OCI-LY7 (cell line): ENCODE measurements around the gene TECTA. TPM values are rescaled to one million over a fixed set of nuclear protein-coding genes. Genes with fewer than 3 reads are reported as not detected.

Source experiments
- BruUV-seq: library from RNA; stranded (reverse); fragments of 400-500 nt; replicated peaks from 2 replicates; lab custom pipeline; 2021; lab: Mats Ljungman, UMichigan
- CTCF ChIA-PET: fragments of 300-600 bp; sonication (Branson Sonifier 250); formaldehyde crosslinking; loops from one replicate; lab custom pipeline; 2022; ENCODE audit warnings: antibody characterized with exemption; ENCODE audit not compliant: unreplicated experiment; lab: Charles Lee
- POLR2A ChIA-PET: fragments of 300-600 bp; sonication (Branson Sonifier 250); formaldehyde crosslinking; loops from one replicate; lab custom pipeline; 2022; ENCODE audit warnings: antibody characterized with exemption; lab: Charles Lee
- DNase-seq: peaks from one replicate; pipeline ENCODE4 v3.0.0-alpha.2; 2015; ENCODE audit warnings: low spot score
- H2AFZ ChIP-seq: fragments of 200-600 bp; sonication (generic), shearing (Covaris generic); 2 replicates; pipeline ENCODE4 v1.6.1; 2014; ENCODE audit warnings: mild to moderate bottlenecking, antibody characterized with exemption, low read length, moderate library complexity
- H3K27ac ChIP-seq: fragments of 200-600 bp; sonication (generic); 2 replicates; pipeline ENCODE4 v1.5.1; 2014; ENCODE audit warnings: mixed run types, low read depth, mild to moderate bottlenecking, moderate library complexity, low read length, inconsistent platforms; ENCODE audit not compliant: poor library complexity, severe bottlenecking
- H3K36me3 ChIP-seq: fragments of 200-600 bp; sonication (generic); 2 replicates; pipeline ENCODE4 v1.6.1; 2014; ENCODE audit warnings: mild to moderate bottlenecking, antibody characterized with exemption, low read length, moderate library complexity, mixed read lengths; ENCODE audit not compliant: insufficient read depth
- H3K4me1 ChIP-seq: fragments of 200-600 bp; sonication (generic); 2 replicates; pipeline ENCODE4 v1.5.1; 2014; ENCODE audit warnings: mild to moderate bottlenecking, low read length; ENCODE audit not compliant: insufficient read depth, poor library complexity, severe bottlenecking
- H3K4me2 ChIP-seq: fragments of 200-600 bp; sonication (generic); 2 replicates; pipeline ENCODE4 v1.6.1; 2014; ENCODE audit warnings: mild to moderate bottlenecking, low read length
- H3K4me3 ChIP-seq: fragments of 200-600 bp; sonication (generic); 2 replicates; pipeline ENCODE4 v1.5.1; 2014; ENCODE audit warnings: mild to moderate bottlenecking, low read depth, low read length; ENCODE audit not compliant: poor library complexity, severe bottlenecking
- H3K79me2 ChIP-seq: fragments of 200-600 bp; sonication (generic); 2 replicates; pipeline ENCODE4 v1.6.1; 2016; ENCODE audit warnings: low read depth, mild to moderate bottlenecking, low read length, moderate library complexity, mixed read lengths; ENCODE audit not compliant: insufficient read depth
- H3K9me2 ChIP-seq: fragments of 200-600 bp; sonication (generic); 2 replicates; pipeline ENCODE4 v1.6.1; 2016; ENCODE audit warnings: mild to moderate bottlenecking, low read length, mixed read lengths; ENCODE audit not compliant: insufficient read depth
- H3K9me3 ChIP-seq: fragments of 200-600 bp; sonication (generic); 2 replicates; pipeline ENCODE4 v1.6.1; 2014; ENCODE audit warnings: mild to moderate bottlenecking, mixed run types, low read length, mixed read lengths
- H4K20me1 ChIP-seq: fragments of 200-600 bp; sonication (generic); 2 replicates; pipeline ENCODE4 v1.6.1; 2014; ENCODE audit warnings: mild to moderate bottlenecking, antibody characterized with exemption, low read length, moderate library complexity, mixed read lengths; ENCODE audit not compliant: insufficient read depth
- EZH2phosphoT487 ChIP-seq: fragments of 200-600 bp; sonication (generic); IDR thresholded peaks from 2 replicates; pipeline ENCODE4 v1.6.1; 2018; ENCODE audit warnings: low read depth, borderline replicate concordance, mild to moderate bottlenecking, mixed run types, antibody characterized with exemption, low read length, moderate library complexity, mixed read lengths
- intact Hi-C: fragments of 100-400 bp; cut with micrococcal nuclease; formaldehyde crosslinking; loops from one replicate; pipeline ENCODE4 v1.10.0; 2022; ENCODE audit not compliant: unreplicated experiment
- total RNA-seq, 2 experiments: library from RNA; depleted of rRNA in 1 of 2; stranded (reverse); fragments of >200 nt in 1 of 2; shearing (Covaris generic) in 1 of 2; gene quantifications; 2 replicates each; pipeline ENCODE4 v1.2.3, GENCODE V29; 2014 to 2022
- TF ChIP-seq, protein P1 (sequence below): fragments of 200-600 bp; sonication (generic); conservative IDR thresholded peaks from 2 replicates; pipeline ENCODE4 v1.5.1; 2014; ENCODE audit warnings: mild to moderate bottlenecking, antibody characterized with exemption, low read length, moderate library complexity, mixed read lengths

The TECTA gene
- total RNA-seq, 2 experiments from 2014 or later = 0.32 to 0.48 TPM

DNA sequence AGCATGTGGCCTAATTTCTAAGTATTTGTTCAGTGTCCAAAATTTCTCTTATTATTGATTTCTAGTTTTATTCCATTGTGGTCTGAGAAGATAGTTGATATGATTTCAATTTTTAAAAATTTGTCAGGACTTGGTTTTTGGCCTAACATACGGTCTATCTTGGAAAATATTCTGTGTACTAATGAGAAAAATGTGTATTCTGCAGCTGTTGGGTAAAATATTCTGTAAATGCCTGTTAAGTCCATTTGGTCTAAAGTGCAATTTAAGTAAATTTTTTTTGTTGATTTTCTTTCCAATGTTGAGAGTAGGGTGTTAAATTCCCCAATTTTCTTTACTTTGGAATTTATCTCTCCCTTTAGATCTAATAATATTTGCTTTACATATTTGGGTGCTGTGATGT lies 78.3 kb downstream of the TECTA start:
- H3K36me3 ChIP-seq = no peaks in the 10 kb centered on the region
- TF ChIP-seq EZH2phosphoT487 = no peak
- TF ChIP-seq, protein P1, sequence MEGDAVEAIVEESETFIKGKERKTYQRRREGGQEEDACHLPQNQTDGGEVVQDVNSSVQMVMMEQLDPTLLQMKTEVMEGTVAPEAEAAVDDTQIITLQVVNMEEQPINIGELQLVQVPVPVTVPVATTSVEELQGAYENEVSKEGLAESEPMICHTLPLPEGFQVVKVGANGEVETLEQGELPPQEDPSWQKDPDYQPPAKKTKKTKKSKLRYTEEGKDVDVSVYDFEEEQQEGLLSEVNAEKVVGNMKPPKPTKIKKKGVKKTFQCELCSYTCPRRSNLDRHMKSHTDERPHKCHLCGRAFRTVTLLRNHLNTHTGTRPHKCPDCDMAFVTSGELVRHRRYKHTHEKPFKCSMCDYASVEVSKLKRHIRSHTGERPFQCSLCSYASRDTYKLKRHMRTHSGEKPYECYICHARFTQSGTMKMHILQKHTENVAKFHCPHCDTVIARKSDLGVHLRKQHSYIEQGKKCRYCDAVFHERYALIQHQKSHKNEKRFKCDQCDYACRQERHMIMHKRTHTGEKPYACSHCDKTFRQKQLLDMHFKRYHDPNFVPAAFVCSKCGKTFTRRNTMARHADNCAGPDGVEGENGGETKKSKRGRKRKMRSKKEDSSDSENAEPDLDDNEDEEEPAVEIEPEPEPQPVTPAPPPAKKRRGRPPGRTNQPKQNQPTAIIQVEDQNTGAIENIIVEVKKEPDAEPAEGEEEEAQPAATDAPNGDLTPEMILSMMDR = no peak
- H3K9me2 ChIP-seq = no peaks in the 10 kb centered on the region
- H3K4me1 ChIP-seq = no peaks in the 10 kb centered on the region
- no peaks in the 10 kb centered on the region for H3K79me2 ChIP-seq
- H3K4me3 ChIP-seq = no peak overlapping the region
- ChIA-PET POLR2A (no interaction called here), CTCF (no interaction called here)
- H3K9me3 ChIP-seq = peaks cover 13% of the 10 kb centered on the region; the same call in 1 of the 2 replicates
- H3K4me2 ChIP-seq = no peak overlapping the region
- BruUV-seq = no TSS peak
- no peaks in the 10 kb centered on the region for H4K20me1 ChIP-seq
- intact Hi-C loops = no loop called here
- DNase-seq = no peak
- H2AFZ ChIP-seq = no peak overlapping the region
- H3K27ac ChIP-seq = no peak overlapping the region

DNA sequence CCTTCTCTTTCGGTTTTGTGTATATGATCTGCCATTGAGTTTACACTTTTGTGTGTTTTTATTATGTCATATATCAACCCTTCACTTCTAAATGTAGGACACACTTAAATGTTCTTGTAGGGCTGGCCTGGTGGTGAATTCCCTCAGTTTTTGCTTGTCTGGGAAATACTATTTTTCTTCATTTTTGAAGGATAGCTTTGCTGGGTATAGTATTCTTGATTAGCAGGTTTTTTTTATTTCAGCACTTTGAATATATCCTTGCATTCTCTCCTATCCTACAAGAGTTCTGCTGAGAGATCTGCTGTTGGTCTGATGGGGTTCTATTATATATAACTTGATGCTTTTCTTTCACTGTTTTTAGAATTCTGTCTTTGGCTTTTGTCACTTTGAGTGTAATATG lies 79.1 kb downstream of the TECTA start:
- Histone ChIP-seq H3K4me3 (no peak overlapping the region), H2AFZ (no peak overlapping the region), H3K36me3 (no peaks in the 10 kb centered on the region), H3K79me2 (no peaks in the 10 kb centered on the region), H3K4me2 (no peak overlapping the region), H3K9me2 (no peaks in the 10 kb centered on the region), H3K27ac (no peak overlapping the region), H3K9me3 (peaks cover 13% of the 10 kb centered on the region; the same call in 1 of the 2 replicates), H4K20me1 (no peaks in the 10 kb centered on the region), H3K4me1 (no peaks in the 10 kb centered on the region)
- intact Hi-C loops = no loop called here
- no TSS peak for BruUV-seq
- DNase-seq = no peak
- TF ChIP-seq EZH2phosphoT487 = no peak
- TF ChIP-seq, protein P1 = no peak
- POLR2A ChIA-PET = interaction anchor here (0.7 kb wide), 1 partner anchor 231 kb away, joined by 5 read pairs; no protein-coding TSS in a partner anchor
- CTCF ChIA-PET = no interaction called here

DNA sequence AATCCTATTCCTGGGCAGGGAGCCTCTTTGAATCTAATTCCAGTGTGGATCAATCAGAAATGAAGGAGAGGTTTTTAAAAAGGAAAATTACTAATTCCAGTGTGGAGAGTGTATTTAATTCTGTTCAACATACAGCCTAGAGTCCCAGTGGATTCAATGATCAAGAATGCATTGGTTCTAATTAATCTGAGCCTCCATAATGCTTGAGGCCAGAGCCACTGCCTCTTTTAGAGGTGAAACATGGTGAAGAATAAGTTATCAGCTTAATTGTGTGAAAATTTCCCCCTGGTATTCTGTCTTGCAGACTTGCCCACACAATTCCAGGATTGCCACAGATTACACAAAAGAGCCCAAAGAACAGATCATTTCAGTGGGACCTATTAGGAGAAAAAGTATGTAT lies 87.7 kb downstream of the TECTA start:
- intact Hi-C loops = no loop called here
- no peaks in the 10 kb centered on the region for H3K9me2 ChIP-seq
- POLR2A ChIA-PET = interaction anchor here (0.7 kb wide), 1 partner anchor 365 kb away, joined by 3 read pairs; no protein-coding TSS in a partner anchor
- H3K4me3 ChIP-seq = no peak overlapping the region
- H3K27ac ChIP-seq = no peak overlapping the region
- H3K9me3 ChIP-seq = no peaks in the 10 kb centered on the region
- no peak overlapping the region for H3K4me2 ChIP-seq
- DNase-seq = no peak
- TF ChIP-seq, protein P1 = no peak
- TF ChIP-seq EZH2phosphoT487 = no peak
- no peak overlapping the region for H2AFZ ChIP-seq
- no peaks in the 10 kb centered on the region for H3K4me1 ChIP-seq
- CTCF ChIA-PET = no interaction called here
- H3K36me3 ChIP-seq = no peaks in the 10 kb centered on the region
- H4K20me1 ChIP-seq = no peaks in the 10 kb centered on the region
- no TSS peak for BruUV-seq
- H3K79me2 ChIP-seq = no peaks in the 10 kb centered on the region
